Measurements from ENCODE around the gene TRIM68.

TRIM68 gene

DNA sequence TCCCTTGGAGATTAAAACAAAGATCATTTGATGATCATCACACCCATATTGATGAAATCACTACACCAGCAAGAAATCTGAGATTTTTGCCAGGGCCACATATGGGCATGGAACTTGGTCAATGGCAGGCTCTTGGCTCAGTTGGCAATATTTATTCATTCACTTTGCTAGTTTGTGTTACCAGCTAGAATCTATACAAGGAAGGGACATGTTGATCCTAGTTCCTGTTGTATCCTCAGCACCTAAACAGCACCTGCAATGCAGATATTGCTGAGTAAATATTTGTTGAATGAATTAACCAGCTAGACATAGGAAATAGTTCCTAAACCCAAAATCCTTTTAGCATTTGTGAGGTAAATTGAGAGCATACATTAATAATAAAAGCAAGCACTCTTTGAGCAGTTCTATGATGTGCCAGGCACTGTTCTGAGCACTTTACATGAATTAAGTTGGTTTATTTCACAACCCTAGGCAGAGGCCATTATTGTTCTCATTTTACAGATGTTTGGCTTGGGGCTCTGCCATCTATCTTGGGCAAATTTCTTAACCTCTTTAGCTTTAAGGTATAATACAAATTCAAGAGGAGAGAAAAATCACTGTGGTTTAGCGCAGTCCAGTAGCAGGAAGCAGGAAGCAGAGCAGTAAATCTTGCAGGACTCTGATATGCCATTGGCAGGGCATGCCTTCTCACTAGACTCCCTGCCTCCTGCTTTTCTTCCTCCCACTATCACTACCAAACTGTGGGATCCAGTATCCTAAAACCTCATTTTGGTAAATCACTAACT, 1.6 kb downstream of the TRIM68 start:
- DNase-seq = no peak

DNA sequence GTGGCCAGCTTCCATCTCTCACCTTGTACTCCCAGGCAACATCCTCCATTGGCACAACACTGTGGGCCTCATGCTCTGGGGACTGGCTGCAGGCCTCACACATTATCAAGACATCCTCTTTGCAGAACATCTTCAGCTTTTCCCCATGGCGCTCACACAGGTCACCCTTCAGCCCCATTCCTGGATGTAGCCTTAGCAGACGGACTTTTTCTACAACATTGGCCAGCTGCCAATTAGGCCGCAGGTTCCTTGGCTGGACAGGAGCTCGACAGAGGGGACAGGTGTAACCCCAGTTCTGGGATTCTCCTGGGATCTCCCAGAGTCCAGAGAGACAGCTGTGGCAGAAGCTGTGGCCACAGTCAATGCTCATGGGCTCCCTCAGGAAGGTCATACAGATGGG, 3.0 kb downstream of the TRIM68 start:
- no peak for DNase-seq

DNA sequence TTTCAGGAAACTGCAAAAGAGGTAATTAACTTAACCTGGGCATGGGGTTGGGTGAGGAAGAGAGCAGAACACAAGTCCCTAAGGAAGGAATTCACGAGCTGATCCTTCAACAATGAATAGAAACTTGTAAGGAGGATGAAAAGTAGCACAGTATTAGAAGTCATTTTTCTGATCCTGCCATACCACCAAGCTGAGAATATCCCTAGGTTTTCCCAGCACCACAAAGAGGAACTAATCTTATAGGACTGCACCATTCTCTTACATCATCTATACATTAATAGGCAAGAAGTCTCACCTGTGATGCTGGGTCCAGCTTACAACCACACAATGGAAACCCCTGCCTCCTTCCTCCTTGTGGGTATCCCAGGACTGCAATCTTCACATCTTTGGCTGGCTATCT, 14.3 kb downstream of the TRIM68 start, which contains the start of gene OR52I1:
Gene OR52I1, plus strand, starts transcription at position 301 of the 400 bp plus-strand sequence. Its CDS starts 0 bp downstream, at position 301.
- no peak for DNase-seq

DNA sequence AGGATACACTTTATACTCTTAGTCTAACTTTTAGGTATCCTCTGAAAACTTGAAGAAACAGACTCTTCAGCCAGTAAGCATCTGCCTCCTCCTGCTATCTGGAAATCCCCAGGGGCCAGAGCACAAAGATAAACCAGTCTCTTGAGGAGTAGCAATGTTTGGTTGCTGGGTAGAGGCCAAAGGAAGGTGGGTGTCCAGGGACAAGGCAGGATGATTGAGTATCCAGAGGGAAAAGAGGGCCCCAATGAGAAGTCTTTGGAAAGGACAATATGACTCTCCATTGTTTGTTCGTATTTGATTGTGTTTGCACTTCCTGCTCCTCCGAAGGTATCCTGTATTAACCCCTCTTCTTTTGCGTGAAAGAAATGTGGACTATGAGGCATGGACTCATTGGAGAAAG, 19.0 kb downstream of the TRIM68 start:
- DNase-seq = no peak

DNA sequence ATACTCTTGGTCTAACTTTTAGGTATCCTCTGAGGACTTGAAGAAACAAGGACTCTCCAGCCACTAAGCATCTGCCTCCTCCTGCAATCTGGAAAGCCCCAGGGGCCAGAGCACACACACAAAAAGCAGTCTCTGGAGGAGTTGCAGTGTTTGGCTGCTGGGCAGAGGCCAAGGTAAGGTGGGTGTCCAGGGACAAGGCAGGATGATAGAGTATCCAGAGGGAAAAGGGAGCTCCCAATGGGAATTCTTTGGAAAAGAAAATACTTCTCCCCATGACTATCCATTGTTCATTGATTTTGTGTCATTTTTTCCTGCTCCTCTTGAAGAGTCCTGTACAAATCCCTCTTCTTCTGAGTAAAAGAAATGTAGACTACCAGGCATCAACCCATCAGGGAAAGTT, 26.6 kb downstream of the TRIM68 start, which contains the start of gene OR52I2:
Gene OR52I2, plus strand, starts transcription at position 301 of the 400 bp plus-strand sequence.
- DNase-seq = no peak

DNA sequence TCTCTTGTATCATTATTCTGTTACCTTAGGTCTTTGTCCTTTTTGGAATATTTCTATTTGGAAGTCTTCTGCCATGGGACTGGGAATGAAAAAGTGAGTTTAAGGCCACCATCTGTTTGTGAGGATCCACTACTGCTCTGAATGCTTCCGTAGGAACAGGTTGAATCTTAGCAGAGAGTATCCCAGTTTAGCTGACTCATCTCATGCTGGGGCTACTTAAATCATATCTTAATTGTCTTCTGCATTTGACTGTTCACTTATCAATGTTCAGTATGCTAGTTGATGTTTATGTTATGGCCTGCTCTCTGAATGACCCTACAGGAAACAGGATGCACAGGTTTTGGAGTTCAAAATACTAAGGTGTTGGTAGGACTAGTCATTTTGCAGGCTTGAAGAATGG, 27.9 kb downstream of the TRIM68 start:
- DNase-seq = no peak

DNA sequence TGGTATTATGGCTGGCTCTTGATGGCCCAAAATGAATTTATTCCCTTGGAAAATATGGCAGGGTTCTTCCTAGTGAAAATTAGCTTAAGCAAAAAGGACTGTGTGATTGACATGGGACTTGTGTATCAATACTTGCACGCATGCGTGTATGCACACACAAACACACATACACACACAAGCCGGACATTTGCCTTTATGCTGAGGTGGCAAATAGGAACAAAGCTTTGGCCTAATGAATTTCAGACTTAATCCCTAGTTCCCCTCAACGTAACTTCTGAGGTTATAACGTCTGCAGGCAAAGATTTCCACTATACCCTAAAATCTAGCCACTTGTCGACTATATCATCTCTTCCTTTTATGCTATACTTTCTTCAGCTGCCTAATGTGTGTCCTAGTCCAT, 29.4 kb downstream of the TRIM68 start:
- DNase-seq = no peak

DNA sequence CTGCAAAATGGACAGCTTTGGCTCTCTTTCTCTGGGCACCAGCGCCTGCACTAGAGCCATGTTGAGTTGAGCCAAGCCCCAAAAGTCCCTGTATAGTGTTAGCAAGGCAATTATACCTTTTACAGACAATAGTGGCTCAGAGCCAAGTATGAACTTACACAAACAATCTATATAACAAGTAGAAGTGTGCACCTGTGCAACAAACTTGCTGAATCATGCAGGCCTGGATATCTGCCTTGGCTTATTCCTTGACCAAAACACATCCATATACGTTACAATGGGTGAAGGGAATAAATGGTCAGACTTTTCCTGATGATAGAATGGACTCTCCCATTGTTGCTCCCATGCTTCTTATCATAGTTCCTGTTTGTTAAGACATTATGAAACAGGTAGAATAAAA, 30.3 kb downstream of the TRIM68 start:
- no peak for DNase-seq

DNA sequence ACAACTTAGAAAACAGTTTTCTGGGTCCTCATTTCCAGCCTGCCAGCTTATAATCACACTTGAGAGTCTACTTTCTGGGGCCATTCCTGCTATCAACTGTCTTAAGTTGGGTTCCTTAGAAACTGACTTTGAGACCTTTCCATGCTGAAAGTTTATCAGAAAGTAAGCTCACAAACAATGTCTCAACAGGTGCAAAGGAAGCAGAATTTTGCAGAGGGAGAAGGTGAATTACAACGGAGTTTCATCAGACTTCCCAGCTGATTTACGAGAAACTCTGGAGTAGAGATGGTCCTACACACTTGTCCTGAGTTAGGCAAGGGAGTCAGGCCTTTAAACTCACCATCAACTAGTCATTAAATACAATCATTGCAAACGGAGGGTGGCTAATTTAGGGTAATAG, 31.2 kb downstream of the TRIM68 start:
- no peak for DNase-seq

DNA sequence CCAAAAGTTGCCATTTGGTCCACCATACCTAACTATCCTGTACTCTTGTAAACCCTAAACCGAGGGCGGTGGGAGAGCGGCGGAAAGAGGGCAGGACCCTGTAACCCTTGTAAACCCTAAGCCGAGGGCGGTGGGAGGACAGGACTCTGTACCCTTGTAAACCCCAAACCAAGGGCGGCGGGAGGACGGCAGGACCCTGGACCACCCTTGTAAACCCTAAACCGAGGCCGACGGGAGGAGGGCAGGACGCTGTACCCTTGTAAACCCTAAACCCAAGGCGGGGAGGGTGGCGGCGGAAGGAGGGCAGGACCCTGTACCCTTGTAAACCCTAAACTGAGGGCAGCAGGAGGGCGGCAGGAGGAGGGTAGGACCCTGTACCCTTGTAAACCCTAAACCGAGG, 39.0 kb downstream of the TRIM68 start:
- no peak for DNase-seq

DNA sequence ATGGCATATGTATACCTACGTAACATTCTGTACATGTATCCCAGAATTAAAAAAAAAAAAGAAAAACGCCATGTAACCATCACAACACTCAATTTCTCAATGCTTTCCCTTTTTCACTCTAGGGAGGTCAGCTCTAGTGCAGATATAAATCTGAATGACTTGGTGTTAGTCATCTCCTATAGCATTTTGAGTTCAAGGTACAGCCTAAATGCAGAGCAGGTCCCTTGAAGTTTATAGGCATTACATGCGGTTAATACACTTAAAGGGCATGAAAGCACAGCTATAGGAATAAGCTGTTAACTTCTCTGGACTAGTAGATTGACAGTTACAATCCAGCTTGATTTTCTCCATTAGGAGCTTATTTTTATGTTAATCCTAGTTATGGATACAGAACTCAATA, 42.7 kb downstream of the TRIM68 start:
- DNase-seq = no peak

DNA sequence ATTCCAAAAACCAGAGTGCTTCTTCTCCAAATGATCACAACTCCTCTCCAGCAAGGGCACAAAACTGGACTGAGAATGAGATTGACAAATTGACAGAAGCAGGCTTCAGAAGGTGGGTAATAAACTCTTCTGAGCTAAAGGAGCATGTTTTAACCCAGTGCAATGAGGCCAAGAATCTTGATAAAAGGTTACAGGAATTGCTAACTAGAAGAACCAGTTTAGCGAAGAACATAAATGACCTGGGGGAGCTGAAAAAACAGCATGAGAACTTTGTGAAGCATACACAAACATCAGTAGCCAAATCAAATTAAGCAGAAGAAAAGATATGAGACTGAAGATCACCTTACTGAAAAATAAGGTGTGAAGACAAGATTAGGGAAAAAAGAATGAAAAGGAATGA, 47.6 kb downstream of the TRIM68 start:
- no peak for DNase-seq

DNA sequence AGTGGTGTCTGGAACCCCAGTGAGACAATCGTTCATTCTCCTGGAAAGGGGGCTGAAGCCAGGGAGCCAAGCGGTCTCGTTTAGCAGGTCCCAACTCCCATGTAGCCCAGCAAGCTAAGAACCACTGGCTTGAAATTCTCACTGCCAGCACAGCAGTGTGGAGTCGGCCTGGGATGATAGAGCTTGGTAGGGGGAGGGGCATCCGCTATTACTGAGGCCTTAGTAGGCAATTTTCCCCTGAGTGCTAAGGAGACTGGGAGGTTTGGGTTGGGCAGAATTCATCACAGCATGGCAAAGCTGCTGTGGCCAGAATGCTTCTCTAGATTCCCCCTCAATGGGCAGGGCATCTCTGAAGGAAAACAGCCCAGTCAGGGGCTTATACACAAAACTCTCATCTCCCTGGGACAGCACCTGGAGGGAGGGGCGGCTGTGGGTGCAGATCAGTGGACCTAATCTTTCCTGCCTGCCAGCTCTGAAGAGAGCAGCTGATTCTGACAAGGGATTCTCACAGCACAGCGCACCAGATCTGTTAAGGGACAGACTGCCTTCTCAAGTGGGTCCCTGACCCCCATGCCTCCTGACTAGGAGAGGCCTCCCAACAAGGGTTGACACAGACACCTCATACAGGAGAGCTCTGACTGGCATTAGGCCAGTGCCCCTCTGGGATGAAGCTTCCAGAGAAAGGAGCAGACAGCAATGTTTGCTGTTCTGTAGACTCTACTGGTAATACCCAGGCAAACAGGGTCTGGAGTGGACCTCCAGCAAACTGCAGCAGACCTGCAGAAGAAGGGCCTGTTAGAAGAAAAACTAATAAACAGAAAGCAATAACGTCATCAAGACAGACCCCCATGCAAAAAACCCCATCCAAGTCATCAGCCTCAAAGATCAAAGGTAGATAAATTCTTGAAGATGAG, 48.2 kb downstream of the TRIM68 start:
- no peak for DNase-seq

DNA sequence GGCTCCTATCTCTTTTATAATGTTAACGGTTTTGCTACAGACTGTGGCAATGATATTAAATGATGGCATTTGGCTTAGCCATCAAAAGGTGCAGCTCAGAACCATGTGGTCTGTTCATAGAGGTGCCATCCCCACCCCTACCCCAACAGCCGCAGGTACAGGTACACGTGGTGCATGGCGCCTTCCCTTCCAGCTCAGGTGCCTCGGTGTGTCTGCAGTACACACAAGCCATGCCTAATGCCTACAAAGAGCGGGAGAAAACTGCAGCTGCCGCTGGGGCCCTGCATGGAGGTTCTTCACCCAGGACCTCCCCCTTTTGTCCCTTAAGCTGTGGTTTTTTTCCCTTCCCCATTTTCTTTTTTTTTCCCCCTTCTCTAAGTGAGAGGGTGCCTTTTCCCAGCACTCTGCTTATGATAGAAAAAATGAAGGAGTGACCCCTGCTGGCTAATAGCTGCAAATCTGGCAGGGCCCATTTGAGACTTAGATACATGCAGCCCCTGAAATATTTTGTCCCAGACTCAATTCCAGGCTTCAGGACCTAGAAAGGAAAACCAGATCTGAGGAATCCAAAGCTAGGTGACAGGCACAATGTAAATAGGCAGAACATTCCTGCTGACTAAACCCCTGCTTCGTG, 56.6 kb downstream of the TRIM68 start:
- no peak for DNase-seq

Measured in midbrain (tissue), 1 donor.